ENCODE measurements around the gene ACAA1. TPM values are rescaled to one million over a fixed set of nuclear protein-coding genes. Genes with fewer than 3 reads are reported as not detected.
A peak's percentile ranks its signal among the peaks of the same experiment; 100 is the strongest.

ACAA1 gene
- total and polyA plus RNA-seq, 9 of the 15 experiments (the other 6 are each of a cell fraction or from before 2014, with no cell fraction given), result 4.0 to 88.9 (median 57.2) TPM

DNA sequence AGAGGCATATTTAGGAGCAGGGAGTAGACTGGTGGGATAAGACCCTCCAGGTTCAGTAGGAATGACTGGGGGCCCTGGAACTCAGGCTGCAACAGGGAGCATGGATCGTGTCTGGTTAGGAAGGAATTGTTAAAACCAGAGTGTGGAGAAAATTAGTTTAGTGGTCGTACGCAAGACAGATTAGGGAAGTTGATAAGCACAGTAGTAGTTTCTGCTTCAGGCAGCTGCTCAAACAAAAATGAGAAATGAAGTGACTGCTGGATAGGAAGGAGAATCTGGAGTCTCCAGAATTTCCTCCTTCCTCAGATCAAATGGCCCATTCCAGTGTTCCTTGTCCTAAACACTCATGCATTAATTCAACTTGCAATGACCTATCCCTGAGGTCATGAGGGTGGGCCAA lies 12.8 kb upstream of the ACAA1 start (continued):
- TF ChIP-seq, protein P1, sequence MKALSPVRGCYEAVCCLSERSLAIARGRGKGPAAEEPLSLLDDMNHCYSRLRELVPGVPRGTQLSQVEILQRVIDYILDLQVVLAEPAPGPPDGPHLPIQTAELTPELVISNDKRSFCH (CRISPR knock-in tag; IDR thresholded peaks at IDR 0.05), result no peak
- TF ChIP-seq, protein P1 (tag; IDR thresholded peaks at IDR 0.05), result peak; percentile 73; the same call in 1 of the 2 replicates
- TF ChIP-seq L3MBTL2 (IDR thresholded peaks at IDR 0.05) (peak; percentile 35; the same call in 1 of the 2 replicates), ZNF780A (CRISPR knock-in tag; IDR thresholded peaks at IDR 0.05) (no peak), SMARCC2 (IDR thresholded peaks at IDR 0.05; ENCODE audit: low read depth) (peak; percentile 89; the same call in 1 of the 2 replicates), SPI1 (IDR thresholded peaks at IDR 0.05; ENCODE audit: borderline replicate concordance, low read depth, low read length) (peak; percentile 29; the same call in 1 of the 2 replicates), ZZZ3 (IDR thresholded peaks at IDR 0.05) (0 out of 2 replicates have a peak, but pooled peaks have one; percentile 49), NBN (IDR thresholded peaks at IDR 0.05; ENCODE audit: low read depth) (peak; percentile 83; the same call in 1 of the 2 replicates), MTA3 (IDR thresholded peaks at IDR 0.05; ENCODE audit: borderline replicate concordance) (peak; percentile 71; the same call in 1 of the 2 replicates), NRF1 (conservative IDR thresholded peaks at IDR 0.05 in 1 of 2, IDR thresholded peaks at IDR 0.05 in 1 of 2) (peak in 1 of 2 experiments; percentile 30; a peak in 2 of 4 replicates), LCOR (CRISPR knock-in tag; IDR thresholded peaks at IDR 0.05) (0 out of 2 replicates have a peak, but pooled peaks have one; percentile 54), MTA1 (IDR thresholded peaks at IDR 0.05; ENCODE audit: borderline replicate concordance) (peak; percentile 85; the same call in 1 of the 2 replicates), CBFA2T3 (IDR thresholded peaks at IDR 0.05) (peak; percentile 46; the same call in 1 of the 2 replicates), OTX1 (CRISPR knock-in tag; IDR thresholded peaks at IDR 0.05) (peak; percentile 66; the same call in 1 of the 2 replicates), CHD4 (IDR thresholded peaks at IDR 0.05; ENCODE audit: insufficient read depth, insufficient replicate concordance, low read depth, low read length, poor library complexity, severe bottlenecking) (peak; percentile 16), CSDE1 (IDR thresholded peaks at IDR 0.05) (no peak), HDGF (IDR thresholded peaks at IDR 0.05) (no peak), ZNF75A (CRISPR knock-in tag; IDR thresholded peaks at IDR 0.05) (no peak), ZNF589 (CRISPR knock-in tag; IDR thresholded peaks at IDR 0.05; ENCODE audit: low read depth) (peak; percentile 45; the same call in 1 of the 2 replicates)
- TF ChIP-seq, protein P2, sequence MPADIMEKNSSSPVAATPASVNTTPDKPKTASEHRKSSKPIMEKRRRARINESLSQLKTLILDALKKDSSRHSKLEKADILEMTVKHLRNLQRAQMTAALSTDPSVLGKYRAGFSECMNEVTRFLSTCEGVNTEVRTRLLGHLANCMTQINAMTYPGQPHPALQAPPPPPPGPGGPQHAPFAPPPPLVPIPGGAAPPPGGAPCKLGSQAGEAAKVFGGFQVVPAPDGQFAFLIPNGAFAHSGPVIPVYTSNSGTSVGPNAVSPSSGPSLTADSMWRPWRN (IDR thresholded peaks at IDR 0.05; ENCODE audit: low read depth), result peak; percentile 90
- TF ChIP-seq, protein P3, sequence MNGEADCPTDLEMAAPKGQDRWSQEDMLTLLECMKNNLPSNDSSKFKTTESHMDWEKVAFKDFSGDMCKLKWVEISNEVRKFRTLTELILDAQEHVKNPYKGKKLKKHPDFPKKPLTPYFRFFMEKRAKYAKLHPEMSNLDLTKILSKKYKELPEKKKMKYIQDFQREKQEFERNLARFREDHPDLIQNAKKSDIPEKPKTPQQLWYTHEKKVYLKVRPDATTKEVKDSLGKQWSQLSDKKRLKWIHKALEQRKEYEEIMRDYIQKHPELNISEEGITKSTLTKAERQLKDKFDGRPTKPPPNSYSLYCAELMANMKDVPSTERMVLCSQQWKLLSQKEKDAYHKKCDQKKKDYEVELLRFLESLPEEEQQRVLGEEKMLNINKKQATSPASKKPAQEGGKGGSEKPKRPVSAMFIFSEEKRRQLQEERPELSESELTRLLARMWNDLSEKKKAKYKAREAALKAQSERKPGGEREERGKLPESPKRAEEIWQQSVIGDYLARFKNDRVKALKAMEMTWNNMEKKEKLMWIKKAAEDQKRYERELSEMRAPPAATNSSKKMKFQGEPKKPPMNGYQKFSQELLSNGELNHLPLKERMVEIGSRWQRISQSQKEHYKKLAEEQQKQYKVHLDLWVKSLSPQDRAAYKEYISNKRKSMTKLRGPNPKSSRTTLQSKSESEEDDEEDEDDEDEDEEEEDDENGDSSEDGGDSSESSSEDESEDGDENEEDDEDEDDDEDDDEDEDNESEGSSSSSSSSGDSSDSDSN (IDR thresholded peaks at IDR 0.05; ENCODE audit: borderline replicate concordance in 1 of 2, low read depth in 2 of 2, low read length in 2 of 2), result no peak
- TF ChIP-seq, protein P4, sequence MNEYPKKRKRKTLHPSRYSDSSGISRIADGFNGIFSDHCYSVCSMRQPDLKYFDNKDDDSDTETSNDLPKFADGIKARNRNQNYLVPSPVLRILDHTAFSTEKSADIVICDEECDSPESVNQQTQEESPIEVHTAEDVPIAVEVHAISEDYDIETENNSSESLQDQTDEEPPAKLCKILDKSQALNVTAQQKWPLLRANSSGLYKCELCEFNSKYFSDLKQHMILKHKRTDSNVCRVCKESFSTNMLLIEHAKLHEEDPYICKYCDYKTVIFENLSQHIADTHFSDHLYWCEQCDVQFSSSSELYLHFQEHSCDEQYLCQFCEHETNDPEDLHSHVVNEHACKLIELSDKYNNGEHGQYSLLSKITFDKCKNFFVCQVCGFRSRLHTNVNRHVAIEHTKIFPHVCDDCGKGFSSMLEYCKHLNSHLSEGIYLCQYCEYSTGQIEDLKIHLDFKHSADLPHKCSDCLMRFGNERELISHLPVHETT (CRISPR knock-in tag; conservative IDR thresholded peaks at IDR 0.05 in 1 of 2, IDR thresholded peaks at IDR 0.05 in 1 of 2), result 0 out of 4 replicates have a peak, but pooled peaks of 1 of the 2 experiments have one; percentile 32
- TF ChIP-seq, protein P5, sequence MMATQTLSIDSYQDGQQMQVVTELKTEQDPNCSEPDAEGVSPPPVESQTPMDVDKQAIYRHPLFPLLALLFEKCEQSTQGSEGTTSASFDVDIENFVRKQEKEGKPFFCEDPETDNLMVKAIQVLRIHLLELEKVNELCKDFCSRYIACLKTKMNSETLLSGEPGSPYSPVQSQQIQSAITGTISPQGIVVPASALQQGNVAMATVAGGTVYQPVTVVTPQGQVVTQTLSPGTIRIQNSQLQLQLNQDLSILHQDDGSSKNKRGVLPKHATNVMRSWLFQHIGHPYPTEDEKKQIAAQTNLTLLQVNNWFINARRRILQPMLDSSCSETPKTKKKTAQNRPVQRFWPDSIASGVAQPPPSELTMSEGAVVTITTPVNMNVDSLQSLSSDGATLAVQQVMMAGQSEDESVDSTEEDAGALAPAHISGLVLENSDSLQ (IDR thresholded peaks at IDR 0.05), result peak; percentile 29; the same call in 1 of the 2 replicates

Measured in K562 (cell line).